PC-3 (cell line): ENCODE measurements around the gene RAI2. TPM values are rescaled to one million over a fixed set of nuclear protein-coding genes. Genes with fewer than 3 reads are reported as not detected.
"Not testable (repeated sequence)": the region's sequence is repeated elsewhere in the genome, so short reads cannot be mapped to it uniquely, and the experiment has no call there.

Experiments used
- ATAC-seq: fragments of 200-7000 bp; cut with Tn5 transposase; 2 replicates; pipeline ENCODE4 v1.9.1; 2020; ENCODE audit warnings: mild to moderate bottlenecking, moderate library complexity
- BruUV-seq: library from RNA; stranded (reverse); fragments of 400-500 nt; replicated peaks from 2 replicates; lab custom pipeline; 2021; lab: Mats Ljungman, UMichigan
- CTCF ChIA-PET: fragments of 300-600 bp; sonication (Branson Sonifier 250); formaldehyde crosslinking; loops from one replicate; lab custom pipeline; 2022; ENCODE audit warnings: antibody characterized with exemption; lab: Charles Lee
- POLR2A ChIA-PET: fragments of 300-600 bp; sonication (Branson Sonifier 250); formaldehyde crosslinking; loops from one replicate; lab custom pipeline; 2022; ENCODE audit warnings: antibody characterized with exemption; ENCODE audit not compliant: unreplicated experiment; lab: Charles Lee
- DNase-seq: peaks from one replicate; pipeline ENCODE4 v3.0.0-alpha.2; 2015
- H2AFZ ChIP-seq: fragments of 300-600 bp; sonication (generic); 2 replicates; pipeline ENCODE4 v1.6.0; 2016; ENCODE audit warnings: antibody characterized with exemption, low read length
- H3F3A ChIP-seq: fragments of 300-600 bp; sonication (generic); one replicate; pipeline ENCODE4 v1.6.0; 2017; ENCODE audit warnings: antibody characterized with exemption, low read length, control low read depth, mild to moderate bottlenecking; ENCODE audit not compliant: unreplicated experiment
- H3K27ac ChIP-seq: fragments of 300-600 bp; sonication (generic); 2 replicates; pipeline ENCODE4 v1.5.1; 2016; ENCODE audit warnings: mild to moderate bottlenecking, low read length
- H3K27me3 ChIP-seq: fragments of 300-600 bp; sonication (generic); 2 replicates; pipeline ENCODE4 v1.6.1; 2016; ENCODE audit warnings: low read length, mixed read lengths
- H3K36me3 ChIP-seq: fragments of 300-600 bp; sonication (generic); 2 replicates; pipeline ENCODE4 v1.6.1; 2016; ENCODE audit warnings: low read depth, mixed run types, low read length, mixed read lengths
- H3K4me1 ChIP-seq: fragments of 300-600 bp; sonication (generic); 2 replicates; pipeline ENCODE4 v1.5.1; 2016; ENCODE audit warnings: low read length; ENCODE audit not compliant: insufficient read depth
- H3K4me2 ChIP-seq: fragments of 300-600 bp; sonication (generic); 2 replicates; pipeline ENCODE4 v1.6.0; 2016; ENCODE audit warnings: low read length
- H3K4me3 ChIP-seq: fragments of 300-600 bp; sonication (generic); 2 replicates; pipeline ENCODE4 v1.5.1; 2016; ENCODE audit warnings: mild to moderate bottlenecking, low read length, mixed read lengths
- H3K79me2 ChIP-seq: fragments of 300-600 bp; sonication (generic); 2 replicates; pipeline ENCODE4 v1.6.1; 2017; ENCODE audit warnings: low read length, mixed read lengths
- H3K9ac ChIP-seq: fragments of 300-600 bp; sonication (generic); 2 replicates; pipeline ENCODE4 v1.6.0; 2016; ENCODE audit warnings: mild to moderate bottlenecking, low read length
- H3K9me2 ChIP-seq: fragments of 300-600 bp; sonication (generic); replicated peaks from 2 replicates; pipeline ENCODE4 v1.6.1; 2016; ENCODE audit warnings: mixed run types, low read length, mixed read lengths
- H3K9me3 ChIP-seq: fragments of 300-600 bp; sonication (generic); 2 replicates; pipeline ENCODE4 v1.6.1; 2016; ENCODE audit warnings: low read length, mixed read lengths
- H4K20me1 ChIP-seq: fragments of 300-600 bp; sonication (generic); 2 replicates; pipeline ENCODE4 v1.6.1; 2016; ENCODE audit warnings: low read length, mixed read lengths
- EZH2 ChIP-seq: fragments of 300-600 bp; sonication (generic); IDR thresholded peaks from one replicate; pipeline ENCODE4 v1.6.1; 2017; ENCODE audit warnings: antibody characterized with exemption, mild to moderate bottlenecking, low read length; ENCODE audit not compliant: unreplicated experiment
- EZH2phosphoT487 ChIP-seq: fragments of 300-600 bp; sonication (generic); IDR thresholded peaks from 2 replicates; pipeline ENCODE4 v1.6.1; 2018; ENCODE audit warnings: mild to moderate bottlenecking, antibody characterized with exemption, low read length, borderline replicate concordance
- intact Hi-C: fragments of 100-400 bp; cut with micrococcal nuclease; formaldehyde crosslinking; loops from 2 replicates; pipeline ENCODE4 v1.9.0; 2023
- total RNA-seq: library from RNA; depleted of rRNA; stranded (reverse); fragments of >200 nt; gene quantifications from 2 replicates; pipeline ENCODE4 v1.2.3, GENCODE V29; 2014
- TF ChIP-seq, protein P1 (sequence below): fragments of 300-600 bp; sonication (generic); conservative IDR thresholded peaks from 2 replicates; pipeline ENCODE4 v1.5.1; 2017; ENCODE audit warnings: antibody characterized with exemption, low read depth, mild to moderate bottlenecking, low read length

The RAI2 gene
- total RNA-seq, 1 experiment from 2014 or later, result 0.66 TPM

DNA sequence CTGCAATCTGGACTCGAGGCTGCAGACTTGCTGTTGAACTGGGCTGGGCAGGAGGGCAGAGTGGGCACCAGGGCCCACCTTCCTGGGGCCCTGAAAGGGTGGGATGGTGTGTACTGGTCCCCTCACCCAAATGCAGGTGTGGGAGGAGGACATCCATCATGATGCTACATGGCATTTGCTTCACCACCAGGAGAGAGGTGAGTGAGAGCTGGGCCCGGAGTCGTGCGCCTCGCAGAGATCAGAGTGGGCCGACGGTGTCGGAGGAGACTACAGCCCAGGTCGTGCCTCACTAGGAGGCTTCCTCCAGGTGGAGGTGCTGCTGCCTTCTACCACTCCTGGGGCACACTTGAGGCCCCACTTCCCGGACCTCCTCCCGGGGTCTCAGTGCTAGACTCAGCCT, 73.5 kb downstream of the RAI2 start:
- H3K27ac ChIP-seq, result no peak overlapping the region
- no TSS peak for BruUV-seq
- H2AFZ ChIP-seq, result peak overlapping the region; percentile 70

DNA sequence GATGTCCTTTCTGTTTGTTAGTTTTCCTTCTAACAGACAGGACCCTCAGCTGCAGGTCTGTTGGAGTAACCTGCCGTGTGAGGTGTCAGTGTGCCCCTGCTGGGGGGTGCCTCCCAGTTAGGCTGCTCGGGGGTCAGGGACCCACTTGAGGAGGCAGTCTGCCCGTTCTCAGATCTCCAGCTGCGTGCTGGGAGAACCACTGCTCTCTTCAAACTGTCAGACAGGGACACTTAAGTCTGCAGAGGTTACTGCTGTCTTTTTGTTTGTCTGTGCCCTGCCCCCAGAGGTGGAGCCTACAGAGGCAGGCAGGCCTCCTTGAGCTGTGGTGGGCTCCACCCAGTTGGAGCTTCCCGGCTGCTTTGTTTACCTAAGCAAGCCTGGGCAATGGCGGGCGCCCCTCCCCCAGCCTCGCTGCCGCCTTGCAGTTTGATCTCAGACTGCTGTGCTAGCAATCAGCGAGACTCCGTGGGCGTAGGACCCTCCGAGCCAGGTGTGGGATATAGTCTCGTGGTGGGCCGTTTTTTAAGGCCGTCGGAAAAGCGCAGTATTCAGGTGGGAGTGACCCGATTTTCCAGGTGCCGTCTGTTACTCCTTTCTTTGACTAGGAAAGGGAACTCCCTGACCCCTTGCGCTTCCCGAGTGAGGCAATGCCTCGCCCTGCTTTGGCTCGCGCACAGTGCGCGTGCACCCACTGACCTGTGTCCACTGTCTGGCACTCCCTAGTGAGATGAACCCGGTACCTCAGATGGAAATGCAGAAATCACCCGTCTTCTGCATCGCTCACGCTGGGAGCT, 74.3 kb downstream of the RAI2 start:
- POLR2A ChIA-PET, result interaction anchor here (0.6 kb wide), 1 partner anchor 91 kb away, joined by 3 read pairs; no protein-coding TSS in a partner anchor
- peak; percentile 3 for DNase-seq
- H3F3A ChIP-seq, ATAC-seq, CTCF ChIA-PET, H3K79me2 ChIP-seq, H3K9me2 ChIP-seq, BruUV-seq, H3K27me3 ChIP-seq, H3K36me3 ChIP-seq, H3K9me3 ChIP-seq, H4K20me1 ChIP-seq, H3K27ac ChIP-seq: not testable (repeated sequence)
- Histone ChIP-seq H3K4me3 (peak overlapping the region; percentile 49), H3K4me1 (peaks cover 11% of the 10 kb centered on the region; the same call in 1 of the 2 replicates), H3K4me2 (peak overlapping the region; percentile 37; the same call in 1 of the 2 replicates), H2AFZ (peak overlapping the region; percentile 70; the same call in 1 of the 2 replicates), H3K9ac (peak overlapping the region; percentile 14; the same call in 1 of the 2 replicates)
- intact Hi-C loops, result loop anchor here (5.0 kb wide), 1 partner anchor 91 kb away; no protein-coding TSS in a partner anchor

More for the DNA sequence above, 73.5 kb downstream of the RAI2 start:
- peaks cover 11% of the 10 kb centered on the region; the same call in 1 of the 2 replicates for H3K4me1 ChIP-seq
- no peaks in the 10 kb centered on the region for H3K9me3 ChIP-seq
- H3K36me3 ChIP-seq, result no peaks in the 10 kb centered on the region
- no peak overlapping the region for H3K4me3 ChIP-seq
- DNase-seq (no peak), ATAC-seq (peak; percentile 24; the same call in 1 of the 2 replicates)
- H3F3A ChIP-seq, result no peaks in the 10 kb centered on the region
- peak overlapping the region; percentile 37; the same call in 1 of the 2 replicates for H3K4me2 ChIP-seq
- no peaks in the 10 kb centered on the region for H3K27me3 ChIP-seq
- TF ChIP-seq EZH2phosphoT487, result no peak
- TF ChIP-seq EZH2, result no peak
- TF ChIP-seq, protein P1, sequence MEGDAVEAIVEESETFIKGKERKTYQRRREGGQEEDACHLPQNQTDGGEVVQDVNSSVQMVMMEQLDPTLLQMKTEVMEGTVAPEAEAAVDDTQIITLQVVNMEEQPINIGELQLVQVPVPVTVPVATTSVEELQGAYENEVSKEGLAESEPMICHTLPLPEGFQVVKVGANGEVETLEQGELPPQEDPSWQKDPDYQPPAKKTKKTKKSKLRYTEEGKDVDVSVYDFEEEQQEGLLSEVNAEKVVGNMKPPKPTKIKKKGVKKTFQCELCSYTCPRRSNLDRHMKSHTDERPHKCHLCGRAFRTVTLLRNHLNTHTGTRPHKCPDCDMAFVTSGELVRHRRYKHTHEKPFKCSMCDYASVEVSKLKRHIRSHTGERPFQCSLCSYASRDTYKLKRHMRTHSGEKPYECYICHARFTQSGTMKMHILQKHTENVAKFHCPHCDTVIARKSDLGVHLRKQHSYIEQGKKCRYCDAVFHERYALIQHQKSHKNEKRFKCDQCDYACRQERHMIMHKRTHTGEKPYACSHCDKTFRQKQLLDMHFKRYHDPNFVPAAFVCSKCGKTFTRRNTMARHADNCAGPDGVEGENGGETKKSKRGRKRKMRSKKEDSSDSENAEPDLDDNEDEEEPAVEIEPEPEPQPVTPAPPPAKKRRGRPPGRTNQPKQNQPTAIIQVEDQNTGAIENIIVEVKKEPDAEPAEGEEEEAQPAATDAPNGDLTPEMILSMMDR, result no peak
- intact Hi-C loops, result loop anchor here (5.0 kb wide), 1 partner anchor 90 kb away; no protein-coding TSS in a partner anchor
- no peak overlapping the region for H3K9ac ChIP-seq
- H3K79me2 ChIP-seq, result no peaks in the 10 kb centered on the region
- POLR2A ChIA-PET, result interaction anchor here (0.6 kb wide), 1 partner anchor 90 kb away, joined by 3 read pairs; no protein-coding TSS in a partner anchor
- no peaks in the 10 kb centered on the region for H3K9me2 ChIP-seq
- CTCF ChIA-PET, result interaction anchor here (0.6 kb wide), 1 partner anchor 91 kb away, joined by 4 read pairs; no protein-coding TSS in a partner anchor
- H4K20me1 ChIP-seq, result no peaks in the 10 kb centered on the region

DNA sequence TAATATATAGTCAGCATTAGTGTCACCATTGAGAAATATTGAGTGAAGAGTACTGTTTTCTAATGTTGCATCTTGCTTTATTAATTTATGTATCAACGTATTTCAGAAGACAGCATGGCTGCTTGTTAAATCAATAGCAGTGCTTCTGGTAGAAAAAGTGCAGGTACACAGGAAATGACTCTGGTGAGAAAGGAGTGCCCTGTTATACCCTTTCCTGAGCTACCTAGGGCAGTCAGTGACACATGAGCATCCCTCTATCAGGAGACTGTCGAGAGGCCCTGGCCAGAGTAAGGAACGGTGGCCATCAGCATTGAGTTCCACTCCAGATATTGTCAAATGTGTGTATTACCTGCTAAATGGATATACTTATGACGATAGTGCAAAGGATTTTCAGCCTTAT, 81.7 kb downstream of the RAI2 start:
- H2AFZ ChIP-seq, result no peak overlapping the region
- H3K36me3 ChIP-seq, result no peaks in the 10 kb centered on the region
- H4K20me1 ChIP-seq, result no peaks in the 10 kb centered on the region
- H3F3A ChIP-seq, result no peaks in the 10 kb centered on the region
- 0 out of 2 replicates have a peak, but pooled peaks cover 2% of the 10 kb centered on the region for H3K27me3 ChIP-seq
- no peaks in the 10 kb centered on the region for H3K4me1 ChIP-seq
- intact Hi-C loops, result no loop called here
- POLR2A ChIA-PET, result no interaction called here
- CTCF ChIA-PET, result no interaction called here
- H3K4me2 ChIP-seq, result no peak overlapping the region
- TF ChIP-seq EZH2 (no peak), EZH2phosphoT487 (no peak)
- TF ChIP-seq, protein P1, result no peak
- H3K27ac ChIP-seq, result no peak overlapping the region
- H3K4me3 ChIP-seq, result no peak overlapping the region
- no peak for ATAC-seq
- BruUV-seq, result no TSS peak
- no peaks in the 10 kb centered on the region for H3K9me3 ChIP-seq
- no peak for DNase-seq
- H3K9me2 ChIP-seq, result no peaks in the 10 kb centered on the region
- no peak overlapping the region for H3K9ac ChIP-seq
- H3K79me2 ChIP-seq, result no peaks in the 10 kb centered on the region
